Stimulated activated CD4-positive, alpha-beta T cell treated with anti-CD3 and anti-CD28 coated beads, Interleukin-1b, Interleukin-23, amount 100 ng/mL, for 48 hours (primary cell): ENCODE results near the gene MECP2.
"Not testable (repeated sequence)": the region's sequence is repeated elsewhere in the genome, so short reads cannot be mapped to it uniquely, and the experiment has no call there.

Experiments
- DNase-seq: peaks from one replicate; pipeline ENCODE4 v3.0.0-alpha.2; 2020

MECP2 gene

DNA sequence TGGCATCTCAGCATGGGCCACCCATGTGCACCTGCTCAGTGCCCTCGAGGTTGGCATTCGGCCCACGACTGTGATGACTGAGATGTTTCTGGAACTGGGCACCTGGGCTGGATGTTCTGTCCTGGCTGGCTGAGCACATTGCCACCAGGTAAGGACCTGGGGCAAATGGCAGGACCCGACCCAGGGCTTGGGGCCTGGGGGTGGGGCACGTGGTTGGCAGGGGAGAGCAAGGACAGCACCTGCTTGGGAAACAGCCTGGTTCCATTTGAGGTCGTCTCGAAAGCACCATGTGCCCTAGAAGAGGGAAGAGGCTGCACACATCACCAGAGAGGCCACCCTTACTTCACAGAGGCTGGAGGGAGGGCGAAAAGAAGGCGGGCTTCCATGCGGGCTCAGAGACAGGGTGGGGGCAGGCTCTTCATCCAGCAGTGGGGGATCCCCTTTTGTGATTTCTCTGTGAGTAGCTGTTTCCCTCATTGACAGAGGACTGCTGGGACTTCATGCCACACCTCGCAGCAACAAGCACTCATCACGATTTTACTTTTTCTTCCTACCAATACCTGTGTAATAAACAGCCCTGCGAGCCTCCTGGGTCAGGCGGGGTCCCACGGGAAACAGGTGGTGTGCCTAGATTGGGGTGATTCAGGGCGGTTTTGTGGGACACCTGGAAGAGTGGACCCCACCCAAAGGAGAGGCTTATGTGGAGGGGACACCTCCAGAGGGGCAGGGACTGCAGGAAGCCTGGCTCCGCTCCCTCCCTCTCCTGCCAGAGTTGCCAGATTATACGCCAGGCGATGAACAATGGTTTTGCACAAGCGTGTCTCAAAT is 113.0 kb downstream of the MECP2 start:
- peak; percentile 67 for DNase-seq

GRCh38 chrX:153983321-153983801 is 114.2 kb downstream of the MECP2 start:
- DNase-seq, result no peak

- DNase-seq, result peak; percentile 77
These were observed 115.6 kb downstream of the MECP2 start for GRCh38 chrX:153981771-153982533.

DNA sequence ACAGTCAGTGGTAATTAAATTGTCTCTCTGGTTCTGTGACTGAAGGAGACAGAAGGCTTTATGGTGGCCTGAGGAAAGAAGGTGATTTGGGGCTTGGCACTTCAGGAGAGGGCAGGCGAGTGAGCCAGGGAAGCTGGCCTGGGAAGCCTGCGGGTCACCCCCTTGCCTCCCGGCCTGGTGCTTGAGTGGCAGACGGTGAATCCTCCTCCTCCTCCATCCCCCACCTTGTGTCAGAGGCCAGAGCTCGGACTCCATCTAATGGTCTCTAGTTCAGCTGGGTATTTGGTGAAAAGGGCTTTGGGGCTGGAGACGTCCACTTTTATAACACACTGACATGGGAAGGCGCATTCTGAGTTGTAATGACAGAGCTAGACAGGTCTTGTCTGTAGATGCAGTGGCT is 116.3 kb downstream of the MECP2 start:
- DNase-seq, result no peak

- DNase-seq, result not testable (repeated sequence)
These were observed 117.1 kb downstream of the MECP2 start for GRCh38 chrX:153980394-153980793.

DNA sequence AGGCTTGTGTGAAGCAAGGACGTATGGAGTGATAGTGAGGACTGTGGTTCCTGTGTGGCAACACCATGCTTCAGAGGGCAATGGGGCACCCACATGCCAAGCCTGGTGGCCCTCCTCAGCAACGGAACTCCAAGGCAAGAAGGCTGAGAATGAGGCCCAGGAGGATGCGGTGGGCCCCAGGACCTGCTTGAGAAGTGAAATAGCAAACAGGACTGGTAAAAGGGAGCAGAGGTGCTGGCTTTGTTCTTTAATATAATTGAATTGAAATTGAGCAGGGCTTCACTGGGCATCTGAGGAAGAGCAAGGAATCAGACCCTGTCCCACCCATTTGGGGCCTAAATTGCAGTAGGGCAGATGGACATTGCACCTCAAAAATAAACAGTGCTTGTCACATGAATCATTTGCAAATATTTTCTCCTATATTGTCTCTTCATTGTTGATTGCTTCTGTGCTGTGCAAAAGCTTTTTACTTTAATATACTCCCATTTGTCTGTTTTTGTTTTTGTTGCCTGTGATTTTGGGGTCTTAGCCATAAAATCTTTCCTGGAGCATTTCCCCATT is 122.7 kb downstream of the MECP2 start:
- DNase-seq, result no peak

- no peak for DNase-seq
These were observed 123.4 kb downstream of the MECP2 start for GRCh38 chrX:153974003-153974725.

- DNase-seq, result no peak
These were observed 124.2 kb downstream of the MECP2 start for GRCh38 chrX:153973127-153974002.

GRCh38 chrX:153972368-153973126 is 125.0 kb downstream of the MECP2 start, which contains the start of gene TMEM187:
TSS of gene TMEM187 (plus strand) at chrX:153972754. CDS start at chrX:153982063, 9,309 bp downstream.
- peak; percentile 91 for DNase-seq
